ENCODE data around the gene BCR. TPM values are rescaled to one million over a fixed set of nuclear protein-coding genes. Genes with fewer than 3 reads are reported as not detected.

The BCR gene
- total and polyA plus RNA-seq, 2 of the 13 experiments (the other 11 are each of a cell fraction or from before 2014, with no cell fraction given), result 19.9 to 33.6 TPM

DNA sequence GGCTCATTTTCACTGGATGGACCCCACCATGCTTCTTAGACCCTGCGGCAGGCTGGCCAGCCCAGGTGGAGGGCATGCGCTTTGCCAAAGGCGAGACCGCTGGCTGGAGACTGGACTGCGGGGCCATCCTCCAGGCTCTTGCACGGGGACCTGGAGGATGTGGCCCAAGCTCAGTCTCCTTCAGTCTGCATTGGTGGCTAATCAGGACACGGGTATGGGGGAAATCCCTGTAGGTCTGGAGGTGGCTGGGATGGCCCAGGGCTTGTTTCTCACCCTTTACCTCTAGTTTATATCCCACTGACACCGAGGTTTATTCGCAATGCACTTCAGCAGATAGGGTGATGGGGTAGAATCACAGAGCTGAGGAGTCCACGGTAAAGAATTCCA lies 45.0 kb downstream of the BCR start (continued):
- TF ChIP-seq TBP (CRISPR knock-in tag; IDR thresholded peaks at IDR 0.05), result no peak
- TF ChIP-seq PLSCR1 (CRISPR knock-in tag; IDR thresholded peaks at IDR 0.05; ENCODE audit: borderline replicate concordance), result no peak
- no peak for TF ChIP-seq ZNF619 (CRISPR knock-in tag; IDR thresholded peaks at IDR 0.05)
- no peak for TF ChIP-seq HMG20A (CRISPR knock-in tag; IDR thresholded peaks at IDR 0.05; ENCODE audit: borderline replicate concordance)
- no peak for TF ChIP-seq U2AF1 (optimal IDR thresholded peaks at IDR 0.05; ENCODE audit: low read depth, low read length)
- TF ChIP-seq REL (CRISPR knock-in tag; conservative IDR thresholded peaks at IDR 0.05), result no peak

DNA sequence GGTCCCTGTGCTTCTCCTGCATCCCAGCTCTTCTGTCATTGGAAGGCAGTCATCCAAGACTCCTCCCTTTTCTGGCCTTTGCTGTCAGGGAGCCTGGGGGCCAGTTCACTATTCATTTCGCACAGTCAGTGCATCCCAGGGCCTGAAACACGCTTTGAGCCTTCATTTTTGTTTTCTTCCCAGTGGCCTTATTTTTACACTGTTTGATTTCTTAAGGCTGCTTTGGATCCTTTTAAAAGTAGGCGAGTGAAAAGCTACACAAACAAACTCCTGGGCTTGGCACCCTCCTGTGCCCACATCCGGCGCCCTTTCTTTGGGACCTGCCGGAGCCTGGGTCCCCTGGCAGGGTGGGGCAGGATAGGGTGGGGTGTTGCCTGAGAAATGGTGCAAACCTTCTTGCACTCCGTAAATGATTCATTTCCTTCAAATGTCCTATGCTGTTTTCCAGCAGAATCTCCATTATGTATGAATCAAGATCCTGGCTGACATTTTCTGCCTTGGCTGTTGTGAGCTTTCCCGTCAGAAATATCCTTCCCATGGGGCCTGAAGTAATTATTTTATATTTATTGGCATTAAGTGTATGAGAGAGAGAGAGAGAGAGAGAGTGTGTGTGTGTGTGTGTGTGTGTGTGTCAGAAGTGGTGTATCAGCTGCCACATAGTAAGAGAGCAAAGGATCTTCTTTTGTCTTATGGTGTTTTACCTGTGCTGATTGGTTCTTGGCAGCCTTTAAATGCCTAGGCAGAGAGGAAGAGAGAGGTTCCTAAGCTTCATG lies 45.6 kb downstream of the BCR start:
- ATAC-seq, result no peak
- 96% methylated on average over 8 of the region's 8 CpGs for WGBS (ENCODE audit: low lambda C conversion rate)
- TF ChIP-seq TRIM22 (IDR thresholded peaks at IDR 0.05), result no peak
- TF ChIP-seq GLMP (CRISPR knock-in tag; IDR thresholded peaks at IDR 0.05; ENCODE audit: borderline replicate concordance), result no peak
- no peak for TF ChIP-seq HMG20B (CRISPR knock-in tag; conservative IDR thresholded peaks at IDR 0.05)
- TF ChIP-seq BCL3 (CRISPR knock-in tag; IDR thresholded peaks at IDR 0.05), result no peak
- no peak for TF ChIP-seq SP5 (CRISPR knock-in tag; IDR thresholded peaks at IDR 0.05; ENCODE audit: borderline replicate concordance, low read depth)
- TF ChIP-seq ZNF275 (CRISPR knock-in tag; IDR thresholded peaks at IDR 0.05; ENCODE audit: borderline replicate concordance), result no peak
- no peak for TF ChIP-seq SKI (IDR thresholded peaks at IDR 0.05; ENCODE audit: partially characterized antibody)
- TF ChIP-seq, protein P1, sequence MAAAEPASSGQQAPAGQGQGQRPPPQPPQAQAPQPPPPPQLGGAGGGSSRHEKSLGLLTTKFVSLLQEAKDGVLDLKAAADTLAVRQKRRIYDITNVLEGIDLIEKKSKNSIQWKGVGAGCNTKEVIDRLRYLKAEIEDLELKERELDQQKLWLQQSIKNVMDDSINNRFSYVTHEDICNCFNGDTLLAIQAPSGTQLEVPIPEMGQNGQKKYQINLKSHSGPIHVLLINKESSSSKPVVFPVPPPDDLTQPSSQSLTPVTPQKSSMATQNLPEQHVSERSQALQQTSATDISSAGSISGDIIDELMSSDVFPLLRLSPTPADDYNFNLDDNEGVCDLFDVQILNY (CRISPR knock-in tag; conservative IDR thresholded peaks at IDR 0.05), result no peak
- TF ChIP-seq U2AF2 (IDR thresholded peaks at IDR 0.05; ENCODE audit: low read depth, low read length), result no peak
- no peak for TF ChIP-seq ZNF350 (CRISPR knock-in tag; IDR thresholded peaks at IDR 0.05; ENCODE audit: borderline replicate concordance, low read depth)

More for the DNA sequence above, 45.6 kb downstream of the BCR start:
- in situ Hi-C loops (cut with HindIII; ENCODE audit: extremely low pct_ligation_motif_present, low pct_unique_long_range_greater_than_20kb), result no loop called here
- DNase-seq (ENCODE audit: low spot score) (no peak), FAIRE-seq (no peak)
- Histone ChIP-seq H3K9me3 (ENCODE audit: low read length) (no peaks in the 10 kb centered on the region), H3K27me3 (ENCODE audit: control insufficient read depth in 1 of 2, insufficient read depth in 2 of 2, low read length in 2 of 2) (no peaks in the 10 kb centered on the region), H3K4me3 (replicated peaks in 1 of 3; ENCODE audit: insufficient read depth in 1 of 3, low read depth in 2 of 3, low read length in 3 of 3) (no peak overlapping the region), H2AFZ (ENCODE audit: low read length) (no peak overlapping the region), H3K9ac (ENCODE audit: insufficient read depth, low read depth, low read length) (no peak overlapping the region), H3K4me2 (ENCODE audit: low read depth, low read length) (no peak overlapping the region), H4K20me1 (ENCODE audit: insufficient read depth, low read length) (peaks cover 14% of the 10 kb centered on the region), H3K79me2 (ENCODE audit: insufficient read depth, low read length) (peaks cover 86% of the 10 kb centered on the region), H3K36me3 (replicated peaks in 1 of 2; ENCODE audit: control insufficient read depth in 1 of 2, insufficient read depth in 2 of 2, low read length in 2 of 2) (peaks cover 0 to 10% of the 10 kb centered on the region in 2 experiments; a peak in 4 of 5 replicates), H3K4me1 (ENCODE audit: insufficient read depth, low read length) (peaks cover 35% of the 10 kb centered on the region), H3K27ac (ENCODE audit: extremely low read length, insufficient read depth, low read length) (no peak overlapping the region)
- ChIA-PET POLR2A (no interaction called here), CTCF (ENCODE audit: low intra/inter-chr PET ratio, low total read pairs) (no interaction called here)
- no TSS peak for BruUV-seq (replicated peaks)
- intact Hi-C loops (cut with micrococcal nuclease; ENCODE audit: unreplicated experiment), result no loop called here
